Osteocyte (in vitro differentiated cells): Measurements from ENCODE around the gene USP40. TPM values are rescaled to one million over a fixed set of nuclear protein-coding genes. Genes with fewer than 3 reads are reported as not detected.

ENCODE experiments used
- DNase-seq: peaks from one replicate; pipeline ENCODE4 v3.0.0; 2021; ENCODE audit warnings: mixed read lengths; ENCODE audit not compliant: unreplicated experiment; ENCODE audit errors: extremely low spot score
- H3K27ac Mint-ChIP-seq: one replicate; pipeline ENCODE4 v1.8.0; 2021; ENCODE audit warnings: mild to moderate bottlenecking, mixed read lengths; ENCODE audit not compliant: unreplicated experiment
- H3K27me3 Mint-ChIP-seq: one replicate; pipeline ENCODE4 v1.8.0; 2021; ENCODE audit warnings: mixed read lengths; ENCODE audit not compliant: unreplicated experiment
- H3K36me3 Mint-ChIP-seq: one replicate; pipeline ENCODE4 v1.8.0; 2021; ENCODE audit warnings: mixed read lengths; ENCODE audit not compliant: unreplicated experiment
- H3K4me1 Mint-ChIP-seq: one replicate; pipeline ENCODE4 v1.8.0; 2021; ENCODE audit warnings: mixed read lengths; ENCODE audit not compliant: unreplicated experiment
- H3K4me3 Mint-ChIP-seq: one replicate; pipeline ENCODE4 v1.8.0; 2021; ENCODE audit warnings: mild to moderate bottlenecking, moderate library complexity, mixed read lengths; ENCODE audit not compliant: unreplicated experiment
- H3K9me3 Mint-ChIP-seq: one replicate; pipeline ENCODE4 v1.8.0; 2021; ENCODE audit warnings: mixed read lengths; ENCODE audit not compliant: unreplicated experiment
- total RNA-seq: library from RNA; stranded (reverse); gene quantifications from 2 replicates; pipeline ENCODE4 v1.2.1, GENCODE V29; 2021
- TF ChIP-seq, protein P1 (sequence below): fragments of 200-600 bp; sonication (generic); IDR thresholded peaks from 2 replicates; pipeline ENCODE4 v1.5.0; 2021; ENCODE audit warnings: antibody characterized with exemption, mild to moderate bottlenecking, moderate library complexity

USP40 gene
- total RNA-seq, 1 donor from 2014 or later: 36.4 TPM

DNA sequence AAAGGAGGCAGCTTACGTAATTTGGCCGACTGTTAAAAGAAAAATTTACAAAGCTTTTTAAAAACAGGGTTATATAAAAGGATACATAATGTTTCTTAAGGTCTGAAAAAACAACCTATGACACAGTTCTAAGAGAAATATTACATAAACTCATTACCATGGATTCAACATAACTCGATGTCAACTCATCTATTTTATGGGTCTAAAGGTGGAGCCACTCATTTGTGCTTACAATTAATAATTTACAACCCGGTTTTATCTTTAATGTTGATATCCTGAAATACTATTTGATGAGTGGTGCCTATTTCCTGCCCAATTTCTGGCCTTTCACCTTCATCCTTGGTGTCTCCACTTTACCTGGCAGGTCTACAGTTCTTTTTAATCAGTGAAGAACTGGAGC, 15.1 kb downstream of the USP40 start:
- H3K36me3 Mint-ChIP-seq: peaks cover 57% of the 10 kb centered on the region
- H3K4me3 Mint-ChIP-seq: no peak overlapping the region
- peaks cover 7% of the 10 kb centered on the region for H3K4me1 Mint-ChIP-seq
- TF ChIP-seq, protein P1, sequence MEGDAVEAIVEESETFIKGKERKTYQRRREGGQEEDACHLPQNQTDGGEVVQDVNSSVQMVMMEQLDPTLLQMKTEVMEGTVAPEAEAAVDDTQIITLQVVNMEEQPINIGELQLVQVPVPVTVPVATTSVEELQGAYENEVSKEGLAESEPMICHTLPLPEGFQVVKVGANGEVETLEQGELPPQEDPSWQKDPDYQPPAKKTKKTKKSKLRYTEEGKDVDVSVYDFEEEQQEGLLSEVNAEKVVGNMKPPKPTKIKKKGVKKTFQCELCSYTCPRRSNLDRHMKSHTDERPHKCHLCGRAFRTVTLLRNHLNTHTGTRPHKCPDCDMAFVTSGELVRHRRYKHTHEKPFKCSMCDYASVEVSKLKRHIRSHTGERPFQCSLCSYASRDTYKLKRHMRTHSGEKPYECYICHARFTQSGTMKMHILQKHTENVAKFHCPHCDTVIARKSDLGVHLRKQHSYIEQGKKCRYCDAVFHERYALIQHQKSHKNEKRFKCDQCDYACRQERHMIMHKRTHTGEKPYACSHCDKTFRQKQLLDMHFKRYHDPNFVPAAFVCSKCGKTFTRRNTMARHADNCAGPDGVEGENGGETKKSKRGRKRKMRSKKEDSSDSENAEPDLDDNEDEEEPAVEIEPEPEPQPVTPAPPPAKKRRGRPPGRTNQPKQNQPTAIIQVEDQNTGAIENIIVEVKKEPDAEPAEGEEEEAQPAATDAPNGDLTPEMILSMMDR: no peak
- no peaks in the 10 kb centered on the region for H3K27me3 Mint-ChIP-seq
- no peaks in the 10 kb centered on the region for H3K9me3 Mint-ChIP-seq
- DNase-seq: no peak
- no peak overlapping the region for H3K27ac Mint-ChIP-seq

DNA sequence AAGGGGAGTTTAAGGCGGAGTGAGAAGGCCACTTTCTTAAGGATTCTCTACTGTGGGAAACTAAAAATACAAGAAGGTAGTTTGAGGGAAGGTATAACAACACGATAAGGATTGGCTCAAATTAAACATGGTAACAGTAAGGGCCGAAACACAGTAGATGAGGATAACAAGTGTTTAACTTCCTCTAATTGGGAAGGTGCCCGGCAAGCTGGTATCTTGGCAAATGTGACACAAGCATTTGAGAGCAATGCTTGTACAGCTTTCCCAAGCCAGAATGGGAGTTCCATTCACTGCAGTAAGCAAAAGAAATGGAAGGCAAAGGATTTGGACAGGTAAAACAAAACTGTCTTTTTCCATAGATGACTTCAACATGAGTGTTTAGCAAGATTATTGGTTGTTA, 19.8 kb downstream of the USP40 start:
- no peak for DNase-seq
- H3K27me3 Mint-ChIP-seq: no peaks in the 10 kb centered on the region
- no peak overlapping the region for H3K4me3 Mint-ChIP-seq
- peaks cover 66% of the 10 kb centered on the region for H3K36me3 Mint-ChIP-seq
- H3K27ac Mint-ChIP-seq: no peak overlapping the region
- H3K4me1 Mint-ChIP-seq: no peaks in the 10 kb centered on the region
- TF ChIP-seq, protein P1: no peak
- no peaks in the 10 kb centered on the region for H3K9me3 Mint-ChIP-seq

DNA sequence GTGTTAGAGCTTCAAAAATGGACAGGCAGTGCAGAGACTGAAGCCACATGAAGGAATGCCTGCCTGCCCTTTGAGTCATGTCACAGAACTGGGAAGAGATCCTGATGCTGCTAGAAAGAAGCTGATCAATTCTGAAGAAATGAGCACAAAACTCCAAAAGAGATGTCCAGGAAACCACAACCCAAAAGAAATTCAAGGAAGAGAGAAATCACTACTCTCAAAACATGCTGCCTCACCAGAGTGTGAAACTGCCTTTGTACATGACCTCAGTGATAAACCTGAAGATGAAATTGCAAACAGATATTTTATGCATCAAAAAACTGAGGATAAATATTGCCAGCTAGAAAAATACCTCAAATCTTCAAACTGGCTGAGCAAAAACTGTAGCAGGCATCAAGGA, 20.5 kb downstream of the USP40 start:
- H3K9me3 Mint-ChIP-seq: no peaks in the 10 kb centered on the region

DNA sequence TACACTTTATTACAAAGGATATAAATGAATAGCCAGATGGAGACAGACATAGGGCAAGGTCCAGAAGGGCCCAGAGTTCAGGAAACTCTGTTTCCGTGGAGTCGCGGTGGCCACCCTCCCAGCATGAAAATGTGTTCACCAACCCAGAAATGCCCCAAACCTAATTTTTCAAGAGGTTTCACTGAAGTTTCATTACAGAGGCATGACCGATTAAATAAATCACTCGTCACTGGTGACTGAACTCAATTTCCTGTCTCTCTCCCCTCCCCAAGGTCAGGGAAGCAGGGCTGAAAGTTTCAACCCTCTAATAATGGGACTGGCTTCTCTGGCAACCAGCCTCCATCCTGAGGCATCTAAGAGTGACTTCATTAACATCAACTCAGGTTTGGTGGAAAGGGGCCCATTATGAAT, 22.4 kb downstream of the USP40 start:
- no peaks in the 10 kb centered on the region for H3K27me3 Mint-ChIP-seq
- H3K36me3 Mint-ChIP-seq: peaks cover 71% of the 10 kb centered on the region
- no peak for DNase-seq
- no peak overlapping the region for H3K4me3 Mint-ChIP-seq
- H3K4me1 Mint-ChIP-seq: no peaks in the 10 kb centered on the region
- TF ChIP-seq, protein P1: no peak
- no peaks in the 10 kb centered on the region for H3K9me3 Mint-ChIP-seq
- no peak overlapping the region for H3K27ac Mint-ChIP-seq

More for the DNA sequence above, 20.5 kb downstream of the USP40 start:
- Mint-ChIP-seq H3K36me3 (peaks cover 67% of the 10 kb centered on the region), H3K4me3 (no peak overlapping the region), H3K27ac (no peak overlapping the region), H3K4me1 (no peaks in the 10 kb centered on the region), H3K27me3 (no peaks in the 10 kb centered on the region)
- DNase-seq: no peak
- TF ChIP-seq, protein P1: no peak

DNA sequence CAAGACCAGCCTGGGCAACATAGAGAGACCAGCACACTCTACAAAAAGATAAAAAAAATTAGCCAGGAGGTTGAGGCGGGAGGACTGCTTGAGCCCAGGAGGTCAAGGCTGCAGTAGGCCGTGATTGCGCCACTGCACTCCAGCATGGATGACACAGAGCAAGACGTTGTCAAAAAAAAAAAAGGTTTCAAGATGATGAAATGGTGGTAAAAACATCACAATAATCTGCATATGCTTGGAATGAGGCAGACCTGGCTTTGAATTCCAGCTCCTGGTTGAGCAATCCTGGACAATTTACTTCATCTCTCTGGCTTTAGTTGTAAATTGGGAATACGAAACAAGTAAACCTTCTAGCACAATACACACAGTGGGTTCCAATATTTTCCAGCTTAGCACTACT, 24.1 kb downstream of the USP40 start:
- Mint-ChIP-seq H3K27me3 (no peaks in the 10 kb centered on the region), H3K9me3 (no peaks in the 10 kb centered on the region), H3K36me3 (peaks cover 74% of the 10 kb centered on the region), H3K4me1 (no peaks in the 10 kb centered on the region), H3K27ac (no peak overlapping the region), H3K4me3 (no peak overlapping the region)
- DNase-seq: no peak
- TF ChIP-seq, protein P1: no peak
